WTC11 (cell line): ENCODE measurements around the gene ATP13A4. TPM values are rescaled to one million over a fixed set of nuclear protein-coding genes. Genes with fewer than 3 reads are reported as not detected.

Experiments
- ATAC-seq: fragments of 200-7000 bp; cut with Tn5 transposase; 2 replicates; pipeline ENCODE4 v1.10.0; 2021; ENCODE audit warnings: mild to moderate bottlenecking, moderate library complexity
- CTCF ChIA-PET: fragments of 300-600 bp; sonication (Branson Sonifier 250); formaldehyde crosslinking; loops from one replicate; lab custom pipeline; 2021; ENCODE audit warnings: antibody characterized with exemption; lab: Charles Lee
- POLR2A ChIA-PET: fragments of 350-600 bp; sonication (Branson Sonifier 250); formaldehyde crosslinking; loops from one replicate; lab custom pipeline; 2021; ENCODE audit warnings: antibody characterized with exemption; lab: Charles Lee
- DNase-seq: peaks from one replicate; pipeline ENCODE4 v3.0.0; 2021; ENCODE audit warnings: low spot score
- H3K27ac Mint-ChIP-seq: 2 replicates; pipeline ENCODE4 v1.8.0; 2021; ENCODE audit warnings: mixed read lengths
- H3K27me3 Mint-ChIP-seq: 2 replicates; pipeline ENCODE4 v1.8.0; 2021; ENCODE audit warnings: low read depth, mild to moderate bottlenecking, moderate library complexity, mixed read lengths
- H3K36me3 Mint-ChIP-seq: 2 replicates; pipeline ENCODE4 v1.8.0; 2021; ENCODE audit warnings: mixed read lengths
- H3K4me1 Mint-ChIP-seq: 2 replicates; pipeline ENCODE4 v1.8.0; 2022; ENCODE audit warnings: mixed read lengths
- H3K4me3 Mint-ChIP-seq: 2 replicates; pipeline ENCODE4 v1.8.0; 2021; ENCODE audit warnings: mild to moderate bottlenecking, moderate library complexity, mixed read lengths
- H3K9me3 Mint-ChIP-seq: 2 replicates; pipeline ENCODE4 v1.8.0; 2021; ENCODE audit warnings: mixed read lengths
- ATF1 ChIP-seq: sonication (generic); formaldehyde crosslinking; IDR thresholded peaks from 2 replicates; pipeline ENCODE4 v1.8.1; 2023; ENCODE audit warnings: mild to moderate bottlenecking, moderate library complexity, missing genetic modification reagents
- CDX4 ChIP-seq: fragments of 250-450 bp; sonication (Bioruptor Pico); IDR thresholded peaks from 2 replicates; pipeline ENCODE4 v1.9.0; 2021; ENCODE audit warnings: moderate library complexity, mild to moderate bottlenecking, inconsistent platforms, borderline replicate concordance
- GABPB1 ChIP-seq: sonication (generic); formaldehyde crosslinking; IDR thresholded peaks from 2 replicates; pipeline ENCODE4 v1.8.1; 2023; ENCODE audit warnings: mild to moderate bottlenecking, missing genetic modification reagents
- GRHL2 ChIP-seq: fragments of 250-450 bp; sonication (Bioruptor Pico); IDR thresholded peaks from 2 replicates; pipeline ENCODE4 v1.8.0; 2022; ENCODE audit warnings: mild to moderate bottlenecking, moderate library complexity; ENCODE audit not compliant: insufficient replicate concordance, severe bottlenecking
- GTF2I ChIP-seq: fragments of 250-450 bp; sonication (Bioruptor Pico); conservative IDR thresholded peaks from 2 replicates; pipeline ENCODE4 v1.4.0; 2021; ENCODE audit warnings: mild to moderate bottlenecking
- MXD4 ChIP-seq: fragments of 250-450 bp; sonication (Bioruptor Pico); IDR thresholded peaks from 2 replicates; pipeline ENCODE4 v1.8.0; 2021; ENCODE audit warnings: mild to moderate bottlenecking, moderate library complexity, borderline replicate concordance
- NFATC4 ChIP-seq: fragments of 250-450 bp; sonication (Bioruptor Pico); IDR thresholded peaks from 2 replicates; pipeline ENCODE4 v1.9.0; 2021; ENCODE audit warnings: mild to moderate bottlenecking
- NFE2L1 ChIP-seq: sonication (generic); formaldehyde crosslinking; IDR thresholded peaks from 2 replicates; pipeline ENCODE4 v1.8.1; 2023; ENCODE audit warnings: missing genetic modification reagents
- NR1H2 ChIP-seq: sonication (generic); formaldehyde crosslinking; IDR thresholded peaks from 2 replicates; pipeline ENCODE4 v1.9.0; 2021; ENCODE audit warnings: mild to moderate bottlenecking, moderate library complexity, missing genetic modification reagents
- PRRX2 ChIP-seq: fragments of 250-450 bp; sonication (Bioruptor Pico); IDR thresholded peaks from 2 replicates; pipeline ENCODE4 v1.8.0; 2021; ENCODE audit warnings: mild to moderate bottlenecking
- RELA ChIP-seq: sonication (generic); formaldehyde crosslinking; IDR thresholded peaks from 2 replicates; pipeline ENCODE4 v1.8.1; 2022; ENCODE audit warnings: missing genetic modification reagents, mild to moderate bottlenecking, borderline replicate concordance
- RORB ChIP-seq: fragments of 250-450 bp; sonication (Bioruptor Pico); IDR thresholded peaks from 2 replicates; pipeline ENCODE4 v1.9.0; 2021; ENCODE audit warnings: mild to moderate bottlenecking
- SMAD4 ChIP-seq: sonication (generic); formaldehyde crosslinking; IDR thresholded peaks from 2 replicates; pipeline ENCODE4 v1.8.0; 2022; ENCODE audit warnings: mild to moderate bottlenecking, missing genetic modification reagents
- SOX15 ChIP-seq: fragments of 250-450 bp; sonication (Bioruptor Pico); IDR thresholded peaks from 2 replicates; pipeline ENCODE4 v1.9.0; 2021; ENCODE audit warnings: mild to moderate bottlenecking
- USF2 ChIP-seq: sonication (generic); formaldehyde crosslinking; IDR thresholded peaks from 2 replicates; pipeline ENCODE4 v1.8.1; 2023; ENCODE audit warnings: mild to moderate bottlenecking, missing genetic modification reagents, moderate library complexity
- ZBTB21 ChIP-seq: sonication (generic); formaldehyde crosslinking; IDR thresholded peaks from 2 replicates; pipeline ENCODE4 v1.8.1; 2023; ENCODE audit warnings: mild to moderate bottlenecking, missing genetic modification reagents, borderline replicate concordance
- ZNF232 ChIP-seq: sonication (generic); formaldehyde crosslinking; IDR thresholded peaks from 2 replicates; pipeline ENCODE4 v1.8.0; 2022; ENCODE audit warnings: mild to moderate bottlenecking, missing genetic modification reagents
- ZNF396 ChIP-seq: fragments of 250-450 bp; sonication (Bioruptor Pico); IDR thresholded peaks from 2 replicates; pipeline ENCODE4 v1.8.0; 2021; ENCODE audit warnings: mild to moderate bottlenecking, moderate library complexity, borderline replicate concordance
- total RNA-seq: library from RNA; stranded (reverse); gene quantifications from 3 replicates; pipeline ENCODE4 v1.2.3, GENCODE V29; 2021
- TF ChIP-seq, protein P1 (sequence below): fragments of 250-450 bp; sonication (Bioruptor Pico); IDR thresholded peaks from 2 replicates; pipeline ENCODE4 v1.9.0; 2021; ENCODE audit warnings: mild to moderate bottlenecking
- TF ChIP-seq, protein P2 (sequence below): sonication (generic); formaldehyde crosslinking; IDR thresholded peaks from 2 replicates; pipeline ENCODE4 v1.8.1; 2022; ENCODE audit warnings: missing genetic modification reagents, borderline replicate concordance
- TF ChIP-seq, protein P3 (sequence below): sonication (generic); formaldehyde crosslinking; conservative IDR thresholded peaks from 2 replicates; pipeline ENCODE4 v1.8.1; 2023; ENCODE audit warnings: mild to moderate bottlenecking, low read depth, missing genetic modification reagents, moderate library complexity
- TF ChIP-seq, protein P4 (sequence below): sonication (generic); formaldehyde crosslinking; IDR thresholded peaks from 2 replicates; pipeline ENCODE4 v1.8.1; 2023; ENCODE audit warnings: mild to moderate bottlenecking, missing genetic modification reagents
- TF ChIP-seq, protein P5 (sequence below): fragments of 250-450 bp; sonication (Bioruptor Pico); IDR thresholded peaks from 2 replicates; pipeline ENCODE4 v1.8.0; 2021; ENCODE audit warnings: mild to moderate bottlenecking

ATP13A4 gene
- total RNA-seq, 1 experiment from 2014 or later: 0.20 TPM

- TF ChIP-seq, protein P1, sequence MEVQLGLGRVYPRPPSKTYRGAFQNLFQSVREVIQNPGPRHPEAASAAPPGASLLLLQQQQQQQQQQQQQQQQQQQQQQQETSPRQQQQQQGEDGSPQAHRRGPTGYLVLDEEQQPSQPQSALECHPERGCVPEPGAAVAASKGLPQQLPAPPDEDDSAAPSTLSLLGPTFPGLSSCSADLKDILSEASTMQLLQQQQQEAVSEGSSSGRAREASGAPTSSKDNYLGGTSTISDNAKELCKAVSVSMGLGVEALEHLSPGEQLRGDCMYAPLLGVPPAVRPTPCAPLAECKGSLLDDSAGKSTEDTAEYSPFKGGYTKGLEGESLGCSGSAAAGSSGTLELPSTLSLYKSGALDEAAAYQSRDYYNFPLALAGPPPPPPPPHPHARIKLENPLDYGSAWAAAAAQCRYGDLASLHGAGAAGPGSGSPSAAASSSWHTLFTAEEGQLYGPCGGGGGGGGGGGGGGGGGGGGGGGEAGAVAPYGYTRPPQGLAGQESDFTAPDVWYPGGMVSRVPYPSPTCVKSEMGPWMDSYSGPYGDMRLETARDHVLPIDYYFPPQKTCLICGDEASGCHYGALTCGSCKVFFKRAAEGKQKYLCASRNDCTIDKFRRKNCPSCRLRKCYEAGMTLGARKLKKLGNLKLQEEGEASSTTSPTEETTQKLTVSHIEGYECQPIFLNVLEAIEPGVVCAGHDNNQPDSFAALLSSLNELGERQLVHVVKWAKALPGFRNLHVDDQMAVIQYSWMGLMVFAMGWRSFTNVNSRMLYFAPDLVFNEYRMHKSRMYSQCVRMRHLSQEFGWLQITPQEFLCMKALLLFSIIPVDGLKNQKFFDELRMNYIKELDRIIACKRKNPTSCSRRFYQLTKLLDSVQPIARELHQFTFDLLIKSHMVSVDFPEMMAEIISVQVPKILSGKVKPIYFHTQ: no peak
- TF ChIP-seq NFE2L1 (CRISPR knock-in tag): no peak
- TF ChIP-seq ATF1 (CRISPR knock-in tag): no peak
- TF ChIP-seq, protein P2, sequence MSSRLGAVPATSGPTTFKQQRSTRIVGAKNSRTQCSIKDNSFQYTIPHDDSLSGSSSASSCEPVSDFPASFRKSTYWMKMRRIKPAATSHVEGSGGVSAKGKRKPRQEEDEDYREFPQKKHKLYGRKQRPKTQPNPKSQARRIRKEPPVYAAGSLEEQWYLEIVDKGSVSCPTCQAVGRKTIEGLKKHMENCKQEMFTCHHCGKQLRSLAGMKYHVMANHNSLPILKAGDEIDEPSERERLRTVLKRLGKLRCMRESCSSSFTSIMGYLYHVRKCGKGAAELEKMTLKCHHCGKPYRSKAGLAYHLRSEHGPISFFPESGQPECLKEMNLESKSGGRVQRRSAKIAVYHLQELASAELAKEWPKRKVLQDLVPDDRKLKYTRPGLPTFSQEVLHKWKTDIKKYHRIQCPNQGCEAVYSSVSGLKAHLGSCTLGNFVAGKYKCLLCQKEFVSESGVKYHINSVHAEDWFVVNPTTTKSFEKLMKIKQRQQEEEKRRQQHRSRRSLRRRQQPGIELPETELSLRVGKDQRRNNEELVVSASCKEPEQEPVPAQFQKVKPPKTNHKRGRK: no peak
Observed at GRCh38 chr3:193488741-193489140, 66.0 kb downstream of the ATP13A4 start (continued).

DNA sequence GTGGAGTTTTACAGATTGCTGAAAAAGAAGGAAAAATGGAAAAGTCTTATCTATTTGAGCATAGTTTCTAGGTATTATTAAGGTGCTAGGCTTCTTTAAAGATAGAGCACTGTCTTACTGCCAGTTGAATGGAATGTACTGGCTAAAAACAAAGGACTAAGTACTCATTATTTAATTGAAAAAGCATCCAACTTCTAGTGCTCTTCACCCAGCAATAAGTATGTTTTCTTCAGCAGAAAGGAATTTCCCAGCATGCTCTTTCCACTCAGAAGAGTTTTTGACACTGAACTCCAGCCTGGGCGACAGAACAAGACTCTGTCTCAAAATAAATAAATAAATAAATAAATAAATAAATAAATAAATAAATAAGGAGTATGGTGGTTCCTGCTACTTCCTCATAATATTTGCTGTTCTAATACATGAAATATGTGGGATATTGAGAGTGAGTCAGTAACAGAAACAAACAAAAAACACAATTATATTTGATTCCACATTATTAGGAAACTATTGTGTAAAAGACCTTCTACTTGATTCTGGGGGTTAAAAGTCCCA is 70.6 kb downstream of the ATP13A4 start:
- peaks cover 12% of the 10 kb centered on the region for H3K9me3 Mint-ChIP-seq
- H3K27ac Mint-ChIP-seq: no peak overlapping the region
- POLR2A ChIA-PET: no interaction called here
- ATAC-seq: no peak
- DNase-seq: no peak
- CTCF ChIA-PET: no interaction called here
- TF ChIP-seq ZBTB21: no peak
- TF ChIP-seq, protein P3, sequence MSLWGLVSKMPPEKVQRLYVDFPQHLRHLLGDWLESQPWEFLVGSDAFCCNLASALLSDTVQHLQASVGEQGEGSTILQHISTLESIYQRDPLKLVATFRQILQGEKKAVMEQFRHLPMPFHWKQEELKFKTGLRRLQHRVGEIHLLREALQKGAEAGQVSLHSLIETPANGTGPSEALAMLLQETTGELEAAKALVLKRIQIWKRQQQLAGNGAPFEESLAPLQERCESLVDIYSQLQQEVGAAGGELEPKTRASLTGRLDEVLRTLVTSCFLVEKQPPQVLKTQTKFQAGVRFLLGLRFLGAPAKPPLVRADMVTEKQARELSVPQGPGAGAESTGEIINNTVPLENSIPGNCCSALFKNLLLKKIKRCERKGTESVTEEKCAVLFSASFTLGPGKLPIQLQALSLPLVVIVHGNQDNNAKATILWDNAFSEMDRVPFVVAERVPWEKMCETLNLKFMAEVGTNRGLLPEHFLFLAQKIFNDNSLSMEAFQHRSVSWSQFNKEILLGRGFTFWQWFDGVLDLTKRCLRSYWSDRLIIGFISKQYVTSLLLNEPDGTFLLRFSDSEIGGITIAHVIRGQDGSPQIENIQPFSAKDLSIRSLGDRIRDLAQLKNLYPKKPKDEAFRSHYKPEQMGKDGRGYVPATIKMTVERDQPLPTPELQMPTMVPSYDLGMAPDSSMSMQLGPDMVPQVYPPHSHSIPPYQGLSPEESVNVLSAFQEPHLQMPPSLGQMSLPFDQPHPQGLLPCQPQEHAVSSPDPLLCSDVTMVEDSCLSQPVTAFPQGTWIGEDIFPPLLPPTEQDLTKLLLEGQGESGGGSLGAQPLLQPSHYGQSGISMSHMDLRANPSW (CRISPR knock-in tag): no peak
- TF ChIP-seq, protein P4, sequence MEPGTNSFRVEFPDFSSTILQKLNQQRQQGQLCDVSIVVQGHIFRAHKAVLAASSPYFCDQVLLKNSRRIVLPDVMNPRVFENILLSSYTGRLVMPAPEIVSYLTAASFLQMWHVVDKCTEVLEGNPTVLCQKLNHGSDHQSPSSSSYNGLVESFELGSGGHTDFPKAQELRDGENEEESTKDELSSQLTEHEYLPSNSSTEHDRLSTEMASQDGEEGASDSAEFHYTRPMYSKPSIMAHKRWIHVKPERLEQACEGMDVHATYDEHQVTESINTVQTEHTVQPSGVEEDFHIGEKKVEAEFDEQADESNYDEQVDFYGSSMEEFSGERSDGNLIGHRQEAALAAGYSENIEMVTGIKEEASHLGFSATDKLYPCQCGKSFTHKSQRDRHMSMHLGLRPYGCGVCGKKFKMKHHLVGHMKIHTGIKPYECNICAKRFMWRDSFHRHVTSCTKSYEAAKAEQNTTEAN: no peak
- no peak for TF ChIP-seq USF2
- TF ChIP-seq GTF2I: no peak
- TF ChIP-seq SOX15 (CRISPR knock-in tag): no peak
- TF ChIP-seq RELA: no peak
- TF ChIP-seq ZNF232: no peak
- no peak for TF ChIP-seq RORB
- no peak for TF ChIP-seq MXD4 (CRISPR knock-in tag)
- no peak for TF ChIP-seq CDX4 (CRISPR knock-in tag)
- TF ChIP-seq GRHL2 (CRISPR knock-in tag): no peak
- no peak for TF ChIP-seq PRRX2
- no peak for TF ChIP-seq ZNF396 (CRISPR knock-in tag)
- no peak for TF ChIP-seq GABPB1
- no peak for TF ChIP-seq NFATC4 (CRISPR knock-in tag)
- TF ChIP-seq, protein P5, sequence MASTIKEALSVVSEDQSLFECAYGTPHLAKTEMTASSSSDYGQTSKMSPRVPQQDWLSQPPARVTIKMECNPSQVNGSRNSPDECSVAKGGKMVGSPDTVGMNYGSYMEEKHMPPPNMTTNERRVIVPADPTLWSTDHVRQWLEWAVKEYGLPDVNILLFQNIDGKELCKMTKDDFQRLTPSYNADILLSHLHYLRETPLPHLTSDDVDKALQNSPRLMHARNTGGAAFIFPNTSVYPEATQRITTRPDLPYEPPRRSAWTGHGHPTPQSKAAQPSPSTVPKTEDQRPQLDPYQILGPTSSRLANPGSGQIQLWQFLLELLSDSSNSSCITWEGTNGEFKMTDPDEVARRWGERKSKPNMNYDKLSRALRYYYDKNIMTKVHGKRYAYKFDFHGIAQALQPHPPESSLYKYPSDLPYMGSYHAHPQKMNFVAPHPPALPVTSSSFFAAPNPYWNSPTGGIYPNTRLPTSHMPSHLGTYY (CRISPR knock-in tag): no peak
- no peak for TF ChIP-seq NR1H2 (CRISPR knock-in tag)
- no peak for TF ChIP-seq SMAD4 (CRISPR knock-in tag)
- no peaks in the 10 kb centered on the region for H3K27me3 Mint-ChIP-seq
- H3K36me3 Mint-ChIP-seq: no peaks in the 10 kb centered on the region
- no peaks in the 10 kb centered on the region for H3K4me1 Mint-ChIP-seq
- H3K4me3 Mint-ChIP-seq: no peak overlapping the region
